ENCODE data around the gene GPR156.
A peak's percentile ranks its signal among the peaks of the same experiment; 100 is the strongest.

Gene GPR156

GRCh38 chr3:120151791-120152190, 133.2 kb downstream of the GPR156 start:
- DNase-seq (no peak), ATAC-seq (no peak)
- H3K9me3 Mint-ChIP-seq: peaks cover 16% of the 10 kb centered on the region
- no peak overlapping the region for H3K4me3 Mint-ChIP-seq
- H3K27ac Mint-ChIP-seq: no peak overlapping the region
- peaks cover 43% of the 10 kb centered on the region for H3K4me1 Mint-ChIP-seq
- H3K27me3 Mint-ChIP-seq: no peaks in the 10 kb centered on the region
- peaks cover 9% of the 10 kb centered on the region for H3K36me3 Mint-ChIP-seq (ENCODE audit: low read depth)

GRCh38 chr3:120148187-120148949, 136.7 kb downstream of the GPR156 start:
- H3K27me3 Mint-ChIP-seq: no peaks in the 10 kb centered on the region
- H3K4me1 Mint-ChIP-seq: peaks cover 51% of the 10 kb centered on the region
- no peak for DNase-seq
- H3K4me3 Mint-ChIP-seq: no peak overlapping the region
- no peaks in the 10 kb centered on the region for H3K9me3 Mint-ChIP-seq
- no peaks in the 10 kb centered on the region for H3K36me3 Mint-ChIP-seq (ENCODE audit: low read depth)
- H3K27ac Mint-ChIP-seq: no peak overlapping the region
- peak; percentile 17 for ATAC-seq

GRCh38 chr3:120147072-120147871, 137.8 kb downstream of the GPR156 start:
- no peak overlapping the region for H3K4me3 Mint-ChIP-seq
- peak; percentile 22 for DNase-seq

GRCh38 chr3:120145542-120146285, 139.3 kb downstream of the GPR156 start:
- DNase-seq (peak; percentile 6), ATAC-seq (peak; percentile 82)
- H3K36me3 Mint-ChIP-seq (ENCODE audit: low read depth): no peaks in the 10 kb centered on the region
- no peak overlapping the region for H3K4me3 Mint-ChIP-seq
- no peaks in the 10 kb centered on the region for H3K9me3 Mint-ChIP-seq
- peak overlapping the region; percentile 30 for H3K27ac Mint-ChIP-seq
- no peaks in the 10 kb centered on the region for H3K27me3 Mint-ChIP-seq
- peaks cover 34% of the 10 kb centered on the region for H3K4me1 Mint-ChIP-seq

More at GRCh38 chr3:120147072-120147871, 137.8 kb downstream of the GPR156 start:
- Mint-ChIP-seq H3K4me1 (peaks cover 44% of the 10 kb centered on the region), H3K27me3 (no peaks in the 10 kb centered on the region), H3K9me3 (no peaks in the 10 kb centered on the region), H3K27ac (peak overlapping the region; percentile 28), H3K36me3 (ENCODE audit: low read depth) (no peaks in the 10 kb centered on the region)
- ATAC-seq: peak; percentile 49

- DNase-seq (no peak), ATAC-seq (no peak)
- H3K27me3 Mint-ChIP-seq: no peaks in the 10 kb centered on the region
- H3K4me1 Mint-ChIP-seq: peaks cover 34% of the 10 kb centered on the region
- no peak overlapping the region for H3K27ac Mint-ChIP-seq
- no peaks in the 10 kb centered on the region for H3K9me3 Mint-ChIP-seq
- no peaks in the 10 kb centered on the region for H3K36me3 Mint-ChIP-seq (ENCODE audit: low read depth)
- no peak overlapping the region for H3K4me3 Mint-ChIP-seq
Measured at GRCh38 chr3:120144267-120144666, 140.8 kb downstream of the GPR156 start.

GRCh38 chr3:120143676-120144075, 141.3 kb downstream of the GPR156 start:
- ATAC-seq (no peak), DNase-seq (no peak)
- Mint-ChIP-seq H3K4me1 (peaks cover 31% of the 10 kb centered on the region), H3K27ac (no peak overlapping the region), H3K27me3 (no peaks in the 10 kb centered on the region), H3K36me3 (ENCODE audit: low read depth) (no peaks in the 10 kb centered on the region), H3K9me3 (no peaks in the 10 kb centered on the region), H3K4me3 (no peak overlapping the region)

GRCh38 chr3:120142236-120142635, 142.8 kb downstream of the GPR156 start:
- H3K27me3 Mint-ChIP-seq: no peaks in the 10 kb centered on the region
- ATAC-seq (no peak), DNase-seq (no peak)
- H3K36me3 Mint-ChIP-seq (ENCODE audit: low read depth): no peaks in the 10 kb centered on the region
- no peak overlapping the region for H3K4me3 Mint-ChIP-seq
- H3K4me1 Mint-ChIP-seq: peaks cover 18% of the 10 kb centered on the region
- H3K27ac Mint-ChIP-seq: no peak overlapping the region
- no peaks in the 10 kb centered on the region for H3K9me3 Mint-ChIP-seq

GRCh38 chr3:120140098-120140742, 144.8 kb downstream of the GPR156 start:
- Mint-ChIP-seq H3K27me3 (no peaks in the 10 kb centered on the region), H3K9me3 (no peaks in the 10 kb centered on the region), H3K27ac (no peak overlapping the region), H3K4me1 (peaks cover 1% of the 10 kb centered on the region), H3K36me3 (ENCODE audit: low read depth) (no peaks in the 10 kb centered on the region), H3K4me3 (no peak overlapping the region)
- ATAC-seq: no peak
- no peak for DNase-seq

GRCh38 chr3:120139140-120139539, 145.9 kb downstream of the GPR156 start:
- Mint-ChIP-seq H3K27ac (no peak overlapping the region), H3K27me3 (no peaks in the 10 kb centered on the region), H3K4me3 (no peak overlapping the region), H3K36me3 (ENCODE audit: low read depth) (no peaks in the 10 kb centered on the region), H3K4me1 (no peaks in the 10 kb centered on the region), H3K9me3 (no peaks in the 10 kb centered on the region)
- DNase-seq: no peak
- ATAC-seq: no peak

GRCh38 chr3:120137548-120137947, 147.5 kb downstream of the GPR156 start:
- Mint-ChIP-seq H3K27me3 (no peaks in the 10 kb centered on the region), H3K9me3 (no peaks in the 10 kb centered on the region)

GRCh38 chr3:120130656-120131055, 154.4 kb downstream of the GPR156 start:
- Mint-ChIP-seq H3K36me3 (ENCODE audit: low read depth) (no peaks in the 10 kb centered on the region), H3K9me3 (no peaks in the 10 kb centered on the region), H3K4me3 (no peak overlapping the region), H3K27me3 (no peaks in the 10 kb centered on the region), H3K4me1 (no peaks in the 10 kb centered on the region), H3K27ac (no peak overlapping the region)
- DNase-seq: no peak
- ATAC-seq: no peak

More at GRCh38 chr3:120137548-120137947, 147.5 kb downstream of the GPR156 start:
- Mint-ChIP-seq H3K4me1 (no peaks in the 10 kb centered on the region), H3K4me3 (no peak overlapping the region), H3K27ac (no peak overlapping the region), H3K36me3 (ENCODE audit: low read depth) (no peaks in the 10 kb centered on the region)
- ATAC-seq (no peak), DNase-seq (no peak)

- Mint-ChIP-seq H3K27ac (no peak overlapping the region), H3K4me1 (no peaks in the 10 kb centered on the region), H3K36me3 (ENCODE audit: low read depth) (no peaks in the 10 kb centered on the region), H3K27me3 (no peaks in the 10 kb centered on the region), H3K4me3 (no peak overlapping the region), H3K9me3 (no peaks in the 10 kb centered on the region)
- ATAC-seq (no peak), DNase-seq (no peak)
Measured at GRCh38 chr3:120129718-120130513, 155.1 kb downstream of the GPR156 start.

GRCh38 chr3:120129051-120129450, 156.0 kb downstream of the GPR156 start:
- H3K27me3 Mint-ChIP-seq: no peaks in the 10 kb centered on the region
- DNase-seq: no peak
- no peak overlapping the region for H3K27ac Mint-ChIP-seq
- H3K36me3 Mint-ChIP-seq (ENCODE audit: low read depth): no peaks in the 10 kb centered on the region
- no peaks in the 10 kb centered on the region for H3K4me1 Mint-ChIP-seq
- H3K9me3 Mint-ChIP-seq: no peaks in the 10 kb centered on the region
- no peak overlapping the region for H3K4me3 Mint-ChIP-seq
- ATAC-seq: no peak
